GM23338 (cell line): Measurements from ENCODE around the gene MEGF8. TPM values are rescaled to one million over a fixed set of nuclear protein-coding genes. Genes with fewer than 3 reads are reported as not detected.

Experiments
- ATAC-seq: fragments of 200-7000 bp; cut with Tn5 transposase; 3 replicates; pipeline ENCODE4 v1.9.1; 2020
- DNase-seq: peaks from one replicate; pipeline ENCODE4 v3.0.0-alpha.2; 2015; ENCODE audit warnings: low spot score
- H2AFZ ChIP-seq: fragments of 200-600 bp; sonication (generic); 2 replicates; pipeline ENCODE4 v1.8.0; 2016; ENCODE audit warnings: antibody characterized with exemption, mild to moderate bottlenecking, moderate library complexity
- H3F3A ChIP-seq: fragments of 200-600 bp; sonication (generic); replicated peaks from 2 replicates; pipeline ENCODE4 v1.8.0; 2017; ENCODE audit warnings: antibody characterized with exemption, mixed run types, low read depth
- H3K27ac ChIP-seq: fragments of 200-600 bp; sonication (generic); 2 replicates; pipeline ENCODE4 v1.6.1; 2016; ENCODE audit warnings: low read depth
- H3K27me3 ChIP-seq: fragments of 200-600 bp; sonication (generic); 2 replicates; pipeline ENCODE4 v1.8.0; 2016; ENCODE audit warnings: mild to moderate bottlenecking, mixed run types, moderate library complexity; ENCODE audit not compliant: insufficient read depth
- H3K36me3 ChIP-seq: fragments of 200-600 bp; sonication (generic); 2 replicates; pipeline ENCODE4 v1.8.0; 2016; ENCODE audit warnings: mild to moderate bottlenecking; ENCODE audit not compliant: insufficient read depth
- H3K4me1 ChIP-seq: fragments of 200-600 bp; sonication (generic); 2 replicates; pipeline ENCODE4 v1.8.0; 2016; ENCODE audit warnings: mild to moderate bottlenecking, moderate library complexity; ENCODE audit not compliant: insufficient read depth
- H3K4me2 ChIP-seq: fragments of 200-600 bp; sonication (generic); 2 replicates; pipeline ENCODE4 v1.7.1; 2017; ENCODE audit warnings: mixed run types
- H3K4me3 ChIP-seq: fragments of 200-600 bp; sonication (generic); 2 replicates; pipeline ENCODE4 v1.6.1; 2016; ENCODE audit warnings: mixed run types
- H3K79me2 ChIP-seq: fragments of 200-600 bp; sonication (generic); replicated peaks from 2 replicates; pipeline ENCODE4 v1.8.0; 2017; ENCODE audit warnings: mild to moderate bottlenecking; ENCODE audit not compliant: insufficient read depth
- H3K9me2 ChIP-seq: fragments of 200-600 bp; sonication (generic); 2 replicates; pipeline ENCODE4 v1.8.0; 2017; ENCODE audit not compliant: insufficient read depth
- H4K20me1 ChIP-seq: fragments of 200-600 bp; sonication (generic); replicated peaks from 2 replicates; pipeline ENCODE4 v1.8.0; 2017; ENCODE audit warnings: mild to moderate bottlenecking; ENCODE audit not compliant: insufficient read depth
- H3K27ac Mint-ChIP-seq: 2 replicates; pipeline ENCODE4 v1.8.0; 2020; ENCODE audit warnings: inconsistent platforms, mild to moderate bottlenecking, moderate library complexity, mixed read lengths
- H3K27me3 Mint-ChIP-seq: 3 replicates; pipeline ENCODE4 v1.8.0; 2022; ENCODE audit warnings: low read depth, mild to moderate bottlenecking, moderate library complexity, mixed read lengths, inconsistent platforms; ENCODE audit not compliant: insufficient read depth, poor library complexity
- H3K36me3 Mint-ChIP-seq: 3 replicates; pipeline ENCODE4 v1.8.0; 2021; ENCODE audit warnings: low read depth, mild to moderate bottlenecking, inconsistent platforms, moderate library complexity, mixed read lengths
- H3K4me1 Mint-ChIP-seq: 3 replicates; pipeline ENCODE4 v1.8.0; 2020; ENCODE audit warnings: mild to moderate bottlenecking, inconsistent platforms, mixed read lengths
- H3K4me3 Mint-ChIP-seq: 3 replicates; pipeline ENCODE4 v1.8.0; 2021; ENCODE audit warnings: moderate library complexity, mild to moderate bottlenecking, inconsistent platforms, mixed read lengths
- H3K9me3 Mint-ChIP-seq: 3 replicates; pipeline ENCODE4 v1.8.0; 2020; ENCODE audit warnings: moderate library complexity, mild to moderate bottlenecking, inconsistent platforms, mixed read lengths
- EZH2 ChIP-seq: fragments of 200-600 bp; sonication (generic); IDR thresholded peaks from one replicate; pipeline ENCODE4 v1.8.0; 2017; ENCODE audit warnings: antibody characterized with exemption, mild to moderate bottlenecking, low read depth; ENCODE audit not compliant: unreplicated experiment
- JUNB ChIP-seq: IDR thresholded peaks from one replicate; pipeline ENCODE4 v1.6.1; 2016; ENCODE audit warnings: antibody characterized with exemption; ENCODE audit not compliant: unreplicated experiment
- POLR2AphosphoS5 ChIP-seq: IDR thresholded peaks from 2 replicates; pipeline ENCODE4 v1.6.1; 2016; ENCODE audit warnings: antibody characterized with exemption, low read depth
- STAT1 ChIP-seq: IDR thresholded peaks from one replicate; pipeline ENCODE4 v1.6.1; 2016; ENCODE audit warnings: antibody characterized with exemption; ENCODE audit not compliant: unreplicated experiment
- ZNF114 ChIP-seq: fragments of 250-450 bp; sonication (Bioruptor Pico); IDR thresholded peaks from 2 replicates; pipeline ENCODE4 v1.5.0; 2020; ENCODE audit warnings: mild to moderate bottlenecking, moderate library complexity
- polyA plus RNA-seq: library from polyadenylated mRNA; unstranded; fragments of >200 nt; fragmentation: Nextera tagmentation; extraction: Ambion mirVana; gene quantifications from 2 replicates; pipeline ENCODE4 v1.2.1, GENCODE V29; 2016
- total RNA-seq: library from RNA; depleted of rRNA; stranded (reverse); fragments of >200 nt; shearing (Covaris generic); gene quantifications from 2 replicates; pipeline ENCODE4 v1.2.3, GENCODE V29; 2014
- TF ChIP-seq, protein P1 (sequence below), 2 experiments: fragments of 200-600 bp in 1 of 2; sonication (generic) in 1 of 2; conservative IDR thresholded peaks; 2 replicates each; pipeline versions ENCODE4 v1.5.1 to v1.6.1; 2016 to 2017; ENCODE audit warnings: antibody characterized with exemption in 2 of 2, low read depth in 2 of 2, mild to moderate bottlenecking in 2 of 2, moderate library complexity in 1 of 2
- TF ChIP-seq, protein P2 (sequence below): IDR thresholded peaks from one replicate; pipeline ENCODE4 v1.6.1; 2018; ENCODE audit warnings: antibody characterized with exemption; ENCODE audit not compliant: unreplicated experiment

The MEGF8 gene
- total and polyA plus RNA-seq, 2 experiments from 2014 or later, result 6.2 to 40.5 TPM

DNA sequence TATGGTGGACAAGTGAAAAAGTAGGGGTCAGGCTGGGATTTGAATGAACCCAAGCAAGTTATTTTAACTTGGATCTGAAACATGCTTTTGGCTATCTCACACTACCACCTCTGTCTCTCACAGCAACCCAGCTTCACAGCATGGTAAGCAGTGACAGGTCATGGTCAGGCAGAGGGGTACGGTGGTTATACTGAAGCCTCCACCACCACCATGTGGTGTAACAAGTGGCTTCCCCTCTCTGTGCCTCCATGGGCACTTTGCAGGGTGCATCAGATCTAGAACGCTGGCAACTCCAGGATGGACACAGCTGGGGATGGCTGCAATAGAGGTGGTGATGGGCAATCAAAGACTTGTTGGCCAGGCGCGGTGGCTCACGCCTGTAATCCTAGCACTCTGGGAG lies 13.1 kb upstream of the MEGF8 start (continued):
- TF ChIP-seq STAT1 (no peak), ZNF114 (CRISPR knock-in tag) (no peak), EZH2 (no peak), POLR2AphosphoS5 (no peak)
- TF ChIP-seq, protein P1, sequence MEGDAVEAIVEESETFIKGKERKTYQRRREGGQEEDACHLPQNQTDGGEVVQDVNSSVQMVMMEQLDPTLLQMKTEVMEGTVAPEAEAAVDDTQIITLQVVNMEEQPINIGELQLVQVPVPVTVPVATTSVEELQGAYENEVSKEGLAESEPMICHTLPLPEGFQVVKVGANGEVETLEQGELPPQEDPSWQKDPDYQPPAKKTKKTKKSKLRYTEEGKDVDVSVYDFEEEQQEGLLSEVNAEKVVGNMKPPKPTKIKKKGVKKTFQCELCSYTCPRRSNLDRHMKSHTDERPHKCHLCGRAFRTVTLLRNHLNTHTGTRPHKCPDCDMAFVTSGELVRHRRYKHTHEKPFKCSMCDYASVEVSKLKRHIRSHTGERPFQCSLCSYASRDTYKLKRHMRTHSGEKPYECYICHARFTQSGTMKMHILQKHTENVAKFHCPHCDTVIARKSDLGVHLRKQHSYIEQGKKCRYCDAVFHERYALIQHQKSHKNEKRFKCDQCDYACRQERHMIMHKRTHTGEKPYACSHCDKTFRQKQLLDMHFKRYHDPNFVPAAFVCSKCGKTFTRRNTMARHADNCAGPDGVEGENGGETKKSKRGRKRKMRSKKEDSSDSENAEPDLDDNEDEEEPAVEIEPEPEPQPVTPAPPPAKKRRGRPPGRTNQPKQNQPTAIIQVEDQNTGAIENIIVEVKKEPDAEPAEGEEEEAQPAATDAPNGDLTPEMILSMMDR (conservative IDR thresholded peaks at IDR 0.05; ENCODE audit: low read depth in 2 of 2), result no peak

DNA sequence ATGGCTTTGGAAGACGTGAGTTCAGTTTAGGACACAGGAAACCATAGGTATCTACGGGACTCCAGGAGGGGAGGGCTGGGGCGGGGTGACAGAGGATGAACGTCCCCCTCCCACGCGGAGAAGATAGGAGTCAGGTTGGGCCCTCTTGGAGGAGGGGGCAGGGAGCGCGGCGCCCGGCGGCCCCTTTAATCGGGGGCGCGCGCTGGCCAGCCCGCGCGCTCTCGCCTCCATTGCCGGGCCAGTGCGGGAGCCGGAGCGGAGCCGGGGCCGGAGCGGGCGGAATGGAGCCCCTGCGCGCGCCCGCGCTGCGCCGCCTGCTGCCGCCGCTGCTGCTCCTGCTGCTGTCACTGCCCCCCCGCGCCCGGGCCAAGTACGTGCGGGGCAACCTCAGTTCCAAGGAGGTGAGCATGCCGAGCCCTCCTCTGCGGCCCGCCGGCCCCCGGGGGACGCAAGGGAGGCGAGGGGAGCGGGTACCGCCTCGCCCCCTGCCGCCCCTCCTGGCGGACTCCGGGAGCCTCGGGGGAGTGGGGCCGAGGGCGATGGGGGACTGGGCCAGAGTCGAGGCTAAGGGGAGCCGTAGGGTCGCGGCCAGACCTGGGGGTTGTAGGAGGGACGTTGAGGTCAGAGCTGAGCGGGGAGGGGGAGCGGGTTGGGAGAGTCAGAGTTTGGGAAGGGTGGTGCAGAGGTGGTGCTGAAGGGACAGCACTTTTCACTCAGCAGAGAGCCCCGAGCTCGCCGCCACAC lies 12.2 kb upstream of the MEGF8 start, which contains the start of gene TMEM145:
Gene TMEM145, plus strand, starts transcription at position 214 of the 744 bp plus-strand sequence. Its CDS starts 68 bp downstream, at position 282.
- Histone ChIP-seq H3K4me1 (peaks cover 5% of the 10 kb centered on the region; the same call in 1 of the 2 replicates), H3K4me3 (peak within 1 kb of the TSS; percentile 97), H2AFZ (peak within 1 kb of the TSS; percentile 99), H3K27me3 (peaks cover 23% of the 10 kb centered on the region), H3K27ac (no peak within 1 kb of the TSS), H3K79me2 (no peaks in the 10 kb centered on the region), H3K36me3 (no peaks in the 10 kb centered on the region), H4K20me1 (no peaks in the 10 kb centered on the region), H3F3A (0 out of 2 replicates have a peak, but pooled peaks cover 15% of the 10 kb centered on the region), H3K9me2 (no peaks in the 10 kb centered on the region), H3K4me2 (peak within 1 kb of the TSS; percentile 94)
- Mint-ChIP-seq H3K4me1 (peaks cover 15% of the 10 kb centered on the region), H3K9me3 (no peaks in the 10 kb centered on the region), H3K36me3 (no peaks in the 10 kb centered on the region), H3K27ac (no peak within 1 kb of the TSS), H3K4me3 (peak within 1 kb of the TSS; percentile 81), H3K27me3 (peaks cover 35% of the 10 kb centered on the region)
- ATAC-seq (peak; percentile 83), DNase-seq (peak; percentile 84)
- TF ChIP-seq, protein P2, sequence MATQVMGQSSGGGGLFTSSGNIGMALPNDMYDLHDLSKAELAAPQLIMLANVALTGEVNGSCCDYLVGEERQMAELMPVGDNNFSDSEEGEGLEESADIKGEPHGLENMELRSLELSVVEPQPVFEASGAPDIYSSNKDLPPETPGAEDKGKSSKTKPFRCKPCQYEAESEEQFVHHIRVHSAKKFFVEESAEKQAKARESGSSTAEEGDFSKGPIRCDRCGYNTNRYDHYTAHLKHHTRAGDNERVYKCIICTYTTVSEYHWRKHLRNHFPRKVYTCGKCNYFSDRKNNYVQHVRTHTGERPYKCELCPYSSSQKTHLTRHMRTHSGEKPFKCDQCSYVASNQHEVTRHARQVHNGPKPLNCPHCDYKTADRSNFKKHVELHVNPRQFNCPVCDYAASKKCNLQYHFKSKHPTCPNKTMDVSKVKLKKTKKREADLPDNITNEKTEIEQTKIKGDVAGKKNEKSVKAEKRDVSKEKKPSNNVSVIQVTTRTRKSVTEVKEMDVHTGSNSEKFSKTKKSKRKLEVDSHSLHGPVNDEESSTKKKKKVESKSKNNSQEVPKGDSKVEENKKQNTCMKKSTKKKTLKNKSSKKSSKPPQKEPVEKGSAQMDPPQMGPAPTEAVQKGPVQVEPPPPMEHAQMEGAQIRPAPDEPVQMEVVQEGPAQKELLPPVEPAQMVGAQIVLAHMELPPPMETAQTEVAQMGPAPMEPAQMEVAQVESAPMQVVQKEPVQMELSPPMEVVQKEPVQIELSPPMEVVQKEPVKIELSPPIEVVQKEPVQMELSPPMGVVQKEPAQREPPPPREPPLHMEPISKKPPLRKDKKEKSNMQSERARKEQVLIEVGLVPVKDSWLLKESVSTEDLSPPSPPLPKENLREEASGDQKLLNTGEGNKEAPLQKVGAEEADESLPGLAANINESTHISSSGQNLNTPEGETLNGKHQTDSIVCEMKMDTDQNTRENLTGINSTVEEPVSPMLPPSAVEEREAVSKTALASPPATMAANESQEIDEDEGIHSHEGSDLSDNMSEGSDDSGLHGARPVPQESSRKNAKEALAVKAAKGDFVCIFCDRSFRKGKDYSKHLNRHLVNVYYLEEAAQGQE, result peak; percentile 78
- TF ChIP-seq, protein P1 (conservative IDR thresholded peaks at IDR 0.05; ENCODE audit: low read depth in 2 of 2), result peak in 1 of 2 experiments; percentile 20; a peak in 2 of 4 replicates
- 0 out of 2 replicates have a peak, but pooled peaks have one; percentile 46 for TF ChIP-seq ZNF114 (CRISPR knock-in tag)
- TF ChIP-seq JUNB, result no peak
- no peak for TF ChIP-seq POLR2AphosphoS5
